ENCODE results near the gene BABAM1.

BABAM1 gene

GRCh38 chr19:17303940-17304267 is 36.7 kb downstream of the BABAM1 start:
- DNase-seq (ENCODE audit: low read depth): peak; percentile 53

GRCh38 chr19:17304386-17305215 is 37.4 kb downstream of the BABAM1 start:
- no peak for DNase-seq (ENCODE audit: low read depth)

GRCh38 chr19:17305216-17305516 is 37.9 kb downstream of the BABAM1 start:
- no peak for DNase-seq (ENCODE audit: low read depth)

- DNase-seq (ENCODE audit: low read depth): peak; percentile 98
These were observed 38.5 kb downstream of the BABAM1 start, which contains the start of gene MRPL34 for GRCh38 chr19:17305517-17306284. MRPL34 (plus strand) TSS chr19:17305872; CDS start chr19:17305893, 21 bp downstream.

GRCh38 chr19:17306285-17306714 is 39.1 kb downstream of the BABAM1 start:
- no peak for DNase-seq (ENCODE audit: low read depth)

- DNase-seq (ENCODE audit: low read depth): no peak
These were observed 40.7 kb downstream of the BABAM1 start for GRCh38 chr19:17307876-17308377.

- peak; percentile 100 for DNase-seq (ENCODE audit: low read depth)
These were observed 42.1 kb downstream of the BABAM1 start, which contains the start of gene DDA1 for GRCh38 chr19:17309198-17309964. DDA1 (plus strand) TSS chr19:17309563; CDS start chr19:17309655, 92 bp downstream.

GRCh38 chr19:17309965-17310461 is 42.8 kb downstream of the BABAM1 start:
- DNase-seq (ENCODE audit: low read depth): no peak

GRCh38 chr19:17311455-17312188 is 44.4 kb downstream of the BABAM1 start:
- peak; percentile 57 for DNase-seq (ENCODE audit: low read depth)

- no peak for DNase-seq (ENCODE audit: low read depth)
These were observed 45.2 kb downstream of the BABAM1 start for GRCh38 chr19:17312189-17313113.

- DNase-seq (ENCODE audit: low read depth): no peak
These were observed 46.9 kb downstream of the BABAM1 start for GRCh38 chr19:17314007-17314593.

- DNase-seq (ENCODE audit: low read depth): no peak
These were observed 51.7 kb downstream of the BABAM1 start for GRCh38 chr19:17318966-17319365.

GRCh38 chr19:17319473-17320238 is 52.4 kb downstream of the BABAM1 start:
- no peak for DNase-seq (ENCODE audit: low read depth)

GRCh38 chr19:17320435-17320834 is 53.2 kb downstream of the BABAM1 start:
- DNase-seq (ENCODE audit: low read depth): no peak

- no peak for DNase-seq (ENCODE audit: low read depth)
These were observed 54.6 kb downstream of the BABAM1 start for GRCh38 chr19:17321655-17322489.

- DNase-seq (ENCODE audit: low read depth): no peak
These were observed 55.6 kb downstream of the BABAM1 start for GRCh38 chr19:17322854-17323253.

GRCh38 chr19:17323300-17323963 is 56.2 kb downstream of the BABAM1 start:
- DNase-seq (ENCODE audit: low read depth): no peak

GRCh38 chr19:17323964-17324332 is 56.7 kb downstream of the BABAM1 start:
- DNase-seq (ENCODE audit: low read depth): no peak
